ENCODE results near the gene PTS.

DNA sequence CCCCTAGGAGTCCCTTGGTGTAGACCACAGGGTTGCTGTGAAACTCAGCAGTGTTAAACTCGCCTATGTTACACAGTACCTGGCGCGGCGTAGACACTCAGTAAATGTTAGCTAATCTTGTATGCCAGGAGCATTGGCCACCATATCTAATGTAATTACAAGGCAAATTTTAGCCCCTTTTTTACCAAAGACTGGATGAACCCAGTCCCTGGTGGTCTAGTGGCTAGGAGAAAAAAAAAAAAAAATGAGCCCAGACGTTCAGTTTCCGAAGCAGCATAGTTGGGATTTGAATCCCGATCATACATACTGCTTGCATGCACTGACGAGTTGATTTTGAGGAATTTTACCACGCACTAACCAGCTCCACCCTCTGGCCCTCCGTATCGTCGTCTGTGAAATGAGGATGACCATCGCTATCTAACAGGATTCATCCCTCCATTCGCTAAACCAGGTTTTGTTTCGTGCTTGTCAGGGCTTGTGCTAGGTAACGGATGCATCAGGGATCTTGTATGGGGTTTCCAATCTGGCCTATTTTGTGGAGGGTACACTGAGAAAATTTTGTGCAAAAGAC is 688 bp downstream of the PTS start:
- TF ChIP-seq CTCF (IDR thresholded peaks at IDR 0.05), result no peak
- TF ChIP-seq POLR2A (IDR thresholded peaks at IDR 0.05), result no peak
